HUES48 (cell line): ENCODE data around the gene ARHGAP6.

Experiments
- H3K27ac ChIP-seq: one replicate; pipeline ENCODE4 v1.7.0; 2013; ENCODE audit warnings: low read depth, low read length, inconsistent platforms
- H3K27me3 ChIP-seq: 2 replicates; pipeline ENCODE4 v1.6.1; 2013; ENCODE audit warnings: mild to moderate bottlenecking, low read length; ENCODE audit not compliant: control insufficient read depth, insufficient read depth
- H3K36me3 ChIP-seq: 2 replicates; pipeline ENCODE4 v1.6.1; 2013; ENCODE audit warnings: low read length; ENCODE audit not compliant: control insufficient read depth, insufficient read depth
- H3K4me1 ChIP-seq: 2 replicates; pipeline ENCODE4 v1.6.1; 2013; ENCODE audit warnings: mild to moderate bottlenecking, low read length; ENCODE audit not compliant: control insufficient read depth, insufficient read depth
- H3K4me3 ChIP-seq: 2 replicates; pipeline ENCODE4 v1.5.1; 2013; ENCODE audit warnings: mild to moderate bottlenecking, low read depth, low read length
- H3K9ac ChIP-seq: 2 replicates; pipeline ENCODE4 v1.6.1; 2013; ENCODE audit warnings: mild to moderate bottlenecking, low read depth, low read length, moderate library complexity
- H3K9me3 ChIP-seq: 2 replicates; pipeline ENCODE4 v1.6.1; 2013; ENCODE audit warnings: low read length; ENCODE audit not compliant: control insufficient read depth, insufficient read depth

ARHGAP6 gene

GRCh38 chrX:11474576-11474975, 191.1 kb downstream of the ARHGAP6 start:
- Histone ChIP-seq H3K27ac (no peak overlapping the region), H3K36me3 (no peaks in the 10 kb centered on the region), H3K4me3 (no peak overlapping the region), H3K9ac (no peak overlapping the region), H3K27me3 (no peaks in the 10 kb centered on the region; the same call in 1 of the 2 replicates), H3K4me1 (peaks cover 11% of the 10 kb centered on the region), H3K9me3 (no peaks in the 10 kb centered on the region)

GRCh38 chrX:11474021-11474420, 191.7 kb downstream of the ARHGAP6 start:
- peaks cover 6% of the 10 kb centered on the region for H3K4me1 ChIP-seq
- no peak overlapping the region for H3K9ac ChIP-seq
- H3K27me3 ChIP-seq: no peaks in the 10 kb centered on the region; the same call in 1 of the 2 replicates
- H3K4me3 ChIP-seq: no peak overlapping the region
- H3K27ac ChIP-seq: no peak overlapping the region
- H3K9me3 ChIP-seq: no peaks in the 10 kb centered on the region
- no peaks in the 10 kb centered on the region for H3K36me3 ChIP-seq

GRCh38 chrX:11472879-11473278, 192.8 kb downstream of the ARHGAP6 start:
- no peaks in the 10 kb centered on the region for H3K36me3 ChIP-seq
- H3K27ac ChIP-seq: no peak overlapping the region
- no peaks in the 10 kb centered on the region for H3K4me1 ChIP-seq
- H3K9me3 ChIP-seq: no peaks in the 10 kb centered on the region
- no peaks in the 10 kb centered on the region; the same call in 1 of the 2 replicates for H3K27me3 ChIP-seq
- H3K4me3 ChIP-seq: no peak overlapping the region
- H3K9ac ChIP-seq: no peak overlapping the region

- Histone ChIP-seq H3K36me3 (no peaks in the 10 kb centered on the region), H3K9ac (no peak overlapping the region), H3K4me3 (no peak overlapping the region), H3K27me3 (no peaks in the 10 kb centered on the region; the same call in 1 of the 2 replicates), H3K9me3 (no peaks in the 10 kb centered on the region), H3K4me1 (no peaks in the 10 kb centered on the region), H3K27ac (no peak overlapping the region)
Observed at GRCh38 chrX:11472381-11472780, 193.3 kb downstream of the ARHGAP6 start.

- H3K27me3 ChIP-seq: no peaks in the 10 kb centered on the region; the same call in 1 of the 2 replicates
- no peak overlapping the region for H3K27ac ChIP-seq
- no peaks in the 10 kb centered on the region for H3K4me1 ChIP-seq
- H3K9me3 ChIP-seq: no peaks in the 10 kb centered on the region
- H3K9ac ChIP-seq: no peak overlapping the region
- no peaks in the 10 kb centered on the region for H3K36me3 ChIP-seq
- H3K4me3 ChIP-seq: no peak overlapping the region
Observed at GRCh38 chrX:11470250-11470974, 195.3 kb downstream of the ARHGAP6 start.

- Histone ChIP-seq H3K4me3 (no peak overlapping the region), H3K27ac (no peak overlapping the region), H3K9ac (no peak overlapping the region), H3K27me3 (no peaks in the 10 kb centered on the region), H3K36me3 (no peaks in the 10 kb centered on the region), H3K4me1 (no peaks in the 10 kb centered on the region), H3K9me3 (no peaks in the 10 kb centered on the region)
Observed at GRCh38 chrX:11465648-11466411, 199.9 kb downstream of the ARHGAP6 start.

GRCh38 chrX:11464836-11465463, 200.8 kb downstream of the ARHGAP6 start:
- no peaks in the 10 kb centered on the region for H3K36me3 ChIP-seq
- H3K9me3 ChIP-seq: no peaks in the 10 kb centered on the region
- H3K27ac ChIP-seq: no peak overlapping the region
- no peaks in the 10 kb centered on the region for H3K4me1 ChIP-seq
- H3K27me3 ChIP-seq: no peaks in the 10 kb centered on the region
- no peak overlapping the region for H3K4me3 ChIP-seq
- no peak overlapping the region for H3K9ac ChIP-seq

- no peak overlapping the region for H3K4me3 ChIP-seq
- no peaks in the 10 kb centered on the region for H3K4me1 ChIP-seq
- H3K27me3 ChIP-seq: no peaks in the 10 kb centered on the region
- no peak overlapping the region for H3K27ac ChIP-seq
- no peak overlapping the region for H3K9ac ChIP-seq
- no peaks in the 10 kb centered on the region for H3K36me3 ChIP-seq
- no peaks in the 10 kb centered on the region for H3K9me3 ChIP-seq
Observed at GRCh38 chrX:11464380-11464779, 201.3 kb downstream of the ARHGAP6 start.

- H3K9me3 ChIP-seq: no peaks in the 10 kb centered on the region
- no peak overlapping the region for H3K9ac ChIP-seq
- H3K4me3 ChIP-seq: no peak overlapping the region
- no peaks in the 10 kb centered on the region for H3K27me3 ChIP-seq
- no peaks in the 10 kb centered on the region for H3K36me3 ChIP-seq
- no peaks in the 10 kb centered on the region for H3K4me1 ChIP-seq
- no peak overlapping the region for H3K27ac ChIP-seq
Observed at GRCh38 chrX:11462648-11463047, 203.1 kb downstream of the ARHGAP6 start.

- Histone ChIP-seq H3K9me3 (no peaks in the 10 kb centered on the region), H3K27me3 (no peaks in the 10 kb centered on the region), H3K4me3 (no peak overlapping the region), H3K9ac (no peak overlapping the region), H3K36me3 (no peaks in the 10 kb centered on the region), H3K27ac (no peak overlapping the region), H3K4me1 (no peaks in the 10 kb centered on the region)
Observed at GRCh38 chrX:11462136-11462535, 203.6 kb downstream of the ARHGAP6 start.
